ENCODE data around the gene CHD5.

GRCh38 chr1:6208723-6209660, 28.9 kb upstream of the CHD5 start:
- TF ChIP-seq CTCF (optimal IDR thresholded peaks at IDR 0.05 in 1 of 3, IDR thresholded peaks at IDR 0.05 in 1 of 3, conservative IDR thresholded peaks at IDR 0.05 in 1 of 3; ENCODE audit: extremely low read depth in 1 of 3, insufficient read depth in 2 of 3, low read length in 3 of 3) (peak; percentile 32 to 74 (median 48)), EZH2 (IDR thresholded peaks at IDR 0.05; ENCODE audit: low read length) (no peak)

Measured in keratinocyte (primary cell).